ENCODE data around the gene SYT13. TPM values are rescaled to one million over a fixed set of nuclear protein-coding genes. Genes with fewer than 3 reads are reported as not detected.

Gene SYT13
- total RNA-seq, 1 experiment from 2014 or later, result 1.4 TPM

DNA sequence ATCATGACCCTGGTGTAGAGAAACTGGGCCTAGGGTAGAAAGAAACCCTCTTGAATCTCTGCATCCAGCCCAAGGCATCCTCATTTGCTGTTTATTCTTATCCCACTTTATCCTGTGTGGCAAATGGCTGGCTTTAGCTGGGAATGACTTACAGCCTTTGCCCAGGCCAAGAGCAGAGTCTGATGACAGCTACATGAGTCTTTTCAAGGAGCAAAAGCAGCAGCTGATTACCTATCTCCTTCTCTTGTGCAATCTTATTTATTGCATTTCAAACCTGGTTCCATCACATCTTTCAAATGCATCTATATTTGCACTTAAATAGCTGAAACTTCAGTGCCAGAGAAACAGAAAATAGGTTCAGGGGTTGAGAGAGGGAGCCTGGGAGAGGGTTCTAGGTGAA is 26.1 kb downstream of the SYT13 start:
- Histone ChIP-seq H3K79me2 (ENCODE audit: insufficient read depth, low read length) (no peaks in the 10 kb centered on the region), H3K9me3 (ENCODE audit: control insufficient read depth in 1 of 2, insufficient read depth in 1 of 2, low read depth in 1 of 2, low read length in 2 of 2) (no peaks in the 10 kb centered on the region), H3K9ac (ENCODE audit: low read length) (no peak overlapping the region), H3K27ac (ENCODE audit: low read depth, low read length) (no peak overlapping the region), H4K20me1 (ENCODE audit: insufficient read depth) (no peaks in the 10 kb centered on the region), H3K27me3 (ENCODE audit: insufficient read depth, low read length) (no peaks in the 10 kb centered on the region), H2AFZ (ENCODE audit: low read depth, low read length, poor library complexity, severe bottlenecking) (peak overlapping the region; percentile 2), H3K9me2 (ENCODE audit: insufficient read depth) (no peaks in the 10 kb centered on the region), H3K4me3 (replicated peaks in 1 of 2; ENCODE audit: low read depth in 1 of 2, low read length in 2 of 2) (peak overlapping the region in 1 of 2 experiments; percentile 24; a peak in 2 of 4 replicates), H3K4me2 (ENCODE audit: low read length) (peak overlapping the region; percentile 69), H3K4me1 (ENCODE audit: control insufficient read depth in 1 of 2, insufficient read depth in 2 of 2, low read length in 2 of 2) (peaks cover 21 to 50% of the 10 kb centered on the region in 2 experiments), H3K36me3 (ENCODE audit: control insufficient read depth in 1 of 2, insufficient read depth in 2 of 2, low read length in 2 of 2) (no peaks in the 10 kb centered on the region)
- ChIA-PET POLR2A (no interaction called here), CTCF (interaction anchor here (1.6 kb wide), 1 partner anchor 8 kb away, joined by 4 read pairs; no protein-coding TSS in a partner anchor), RAD21 (ENCODE audit: low non-redundant PET in 1 of 2, low total read pairs in 2 of 2, uncharacterized antibody in 2 of 2, unreplicated experiment in 2 of 2) (no interaction called here)
- TF ChIP-seq JUND (IDR thresholded peaks at IDR 0.05) (no peak), SRF (IDR thresholded peaks at IDR 0.05; ENCODE audit: low read depth) (no peak), YY1 (IDR thresholded peaks at IDR 0.05; ENCODE audit: extremely low read depth, insufficient replicate concordance, low read depth, low read length) (no peak), ELF1 (IDR thresholded peaks at IDR 0.05; ENCODE audit: borderline replicate concordance, low read depth) (no peak), SP1 (IDR thresholded peaks at IDR 0.05; ENCODE audit: low read depth) (no peak), FOSL1 (IDR thresholded peaks at IDR 0.05; ENCODE audit: low read depth) (no peak), ZNF274 (IDR thresholded peaks at IDR 0.05; ENCODE audit: low read depth, low read length) (no peak), CBX3 (IDR thresholded peaks at IDR 0.05; ENCODE audit: low read depth) (no peak), EGR1 (IDR thresholded peaks at IDR 0.05; ENCODE audit: low read depth) (no peak), SIN3A (IDR thresholded peaks at IDR 0.05; ENCODE audit: low read depth) (no peak), TCF7L2 (IDR thresholded peaks at IDR 0.05; ENCODE audit: borderline replicate concordance, extremely low read depth, insufficient read depth, insufficient read length) (no peak), RAD21 (IDR thresholded peaks at IDR 0.05; ENCODE audit: low read depth) (no peak), EZH2phosphoT487 (IDR thresholded peaks at IDR 0.05; ENCODE audit: borderline replicate concordance) (no peak)
- TF ChIP-seq, protein P1, sequence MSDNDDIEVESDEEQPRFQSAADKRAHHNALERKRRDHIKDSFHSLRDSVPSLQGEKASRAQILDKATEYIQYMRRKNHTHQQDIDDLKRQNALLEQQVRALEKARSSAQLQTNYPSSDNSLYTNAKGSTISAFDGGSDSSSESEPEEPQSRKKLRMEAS (IDR thresholded peaks at IDR 0.05), result no peak
- TF ChIP-seq, protein P2, sequence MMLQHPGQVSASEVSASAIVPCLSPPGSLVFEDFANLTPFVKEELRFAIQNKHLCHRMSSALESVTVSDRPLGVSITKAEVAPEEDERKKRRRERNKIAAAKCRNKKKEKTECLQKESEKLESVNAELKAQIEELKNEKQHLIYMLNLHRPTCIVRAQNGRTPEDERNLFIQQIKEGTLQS (IDR thresholded peaks at IDR 0.05), result no peak
- TF ChIP-seq, protein P3, sequence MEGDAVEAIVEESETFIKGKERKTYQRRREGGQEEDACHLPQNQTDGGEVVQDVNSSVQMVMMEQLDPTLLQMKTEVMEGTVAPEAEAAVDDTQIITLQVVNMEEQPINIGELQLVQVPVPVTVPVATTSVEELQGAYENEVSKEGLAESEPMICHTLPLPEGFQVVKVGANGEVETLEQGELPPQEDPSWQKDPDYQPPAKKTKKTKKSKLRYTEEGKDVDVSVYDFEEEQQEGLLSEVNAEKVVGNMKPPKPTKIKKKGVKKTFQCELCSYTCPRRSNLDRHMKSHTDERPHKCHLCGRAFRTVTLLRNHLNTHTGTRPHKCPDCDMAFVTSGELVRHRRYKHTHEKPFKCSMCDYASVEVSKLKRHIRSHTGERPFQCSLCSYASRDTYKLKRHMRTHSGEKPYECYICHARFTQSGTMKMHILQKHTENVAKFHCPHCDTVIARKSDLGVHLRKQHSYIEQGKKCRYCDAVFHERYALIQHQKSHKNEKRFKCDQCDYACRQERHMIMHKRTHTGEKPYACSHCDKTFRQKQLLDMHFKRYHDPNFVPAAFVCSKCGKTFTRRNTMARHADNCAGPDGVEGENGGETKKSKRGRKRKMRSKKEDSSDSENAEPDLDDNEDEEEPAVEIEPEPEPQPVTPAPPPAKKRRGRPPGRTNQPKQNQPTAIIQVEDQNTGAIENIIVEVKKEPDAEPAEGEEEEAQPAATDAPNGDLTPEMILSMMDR (IDR thresholded peaks at IDR 0.05 in 2 of 3, conservative IDR thresholded peaks at IDR 0.05 in 1 of 3; ENCODE audit: borderline replicate concordance in 1 of 3, insufficient read depth in 1 of 3, low read depth in 2 of 3, low read length in 2 of 3), result no peak
- ATAC-seq, result peak; percentile 7; the same call in 1 of the 2 replicates
- DNase-seq (ENCODE audit: low read depth, low spot score), result no peak
- BruUV-seq (replicated peaks), result no TSS peak
- intact Hi-C loops (cut with micrococcal nuclease), result no loop called here
